A673 (cell line): ENCODE results near the gene EFR3B.

Experiments
- CTCF ChIP-seq: fragments of 300-800, 200-600 bp; sonication (generic); conservative IDR thresholded peaks from 2 replicates; pipeline ENCODE4 v1.5.1; 2017; ENCODE audit warnings: low read depth, mild to moderate bottlenecking, antibody characterized with exemption, low read length, moderate library complexity, mixed read lengths
- EZH2 ChIP-seq: fragments of 200-600 bp; sonication (generic); IDR thresholded peaks from 2 replicates; pipeline ENCODE4 v1.6.1; 2017; ENCODE audit warnings: borderline replicate concordance, low read depth, mild to moderate bottlenecking, mixed read lengths, antibody characterized with exemption, low read length; ENCODE audit not compliant: poor library complexity, severe bottlenecking

- TF ChIP-seq CTCF = no peak
- TF ChIP-seq EZH2 = no peak
Measured at GRCh38 chr2:25123682-25124081, 81.8 kb downstream of the EFR3B start.
